ENCODE results near the gene TIAM2. TPM values are rescaled to one million over a fixed set of nuclear protein-coding genes. Genes with fewer than 3 reads are reported as not detected.
A peak's percentile ranks its signal among the peaks of the same experiment; 100 is the strongest.
"Not testable (repeated sequence)": the region's sequence is repeated elsewhere in the genome, so short reads cannot be mapped to it uniquely, and the experiment has no call there.

Gene TIAM2
- total RNA-seq, 1 donor = 8.9 TPM

GRCh38 chr6:155110721-155111120 is 115.6 kb downstream of the TIAM2 start:
- TF ChIP-seq, protein P1, sequence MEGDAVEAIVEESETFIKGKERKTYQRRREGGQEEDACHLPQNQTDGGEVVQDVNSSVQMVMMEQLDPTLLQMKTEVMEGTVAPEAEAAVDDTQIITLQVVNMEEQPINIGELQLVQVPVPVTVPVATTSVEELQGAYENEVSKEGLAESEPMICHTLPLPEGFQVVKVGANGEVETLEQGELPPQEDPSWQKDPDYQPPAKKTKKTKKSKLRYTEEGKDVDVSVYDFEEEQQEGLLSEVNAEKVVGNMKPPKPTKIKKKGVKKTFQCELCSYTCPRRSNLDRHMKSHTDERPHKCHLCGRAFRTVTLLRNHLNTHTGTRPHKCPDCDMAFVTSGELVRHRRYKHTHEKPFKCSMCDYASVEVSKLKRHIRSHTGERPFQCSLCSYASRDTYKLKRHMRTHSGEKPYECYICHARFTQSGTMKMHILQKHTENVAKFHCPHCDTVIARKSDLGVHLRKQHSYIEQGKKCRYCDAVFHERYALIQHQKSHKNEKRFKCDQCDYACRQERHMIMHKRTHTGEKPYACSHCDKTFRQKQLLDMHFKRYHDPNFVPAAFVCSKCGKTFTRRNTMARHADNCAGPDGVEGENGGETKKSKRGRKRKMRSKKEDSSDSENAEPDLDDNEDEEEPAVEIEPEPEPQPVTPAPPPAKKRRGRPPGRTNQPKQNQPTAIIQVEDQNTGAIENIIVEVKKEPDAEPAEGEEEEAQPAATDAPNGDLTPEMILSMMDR (IDR thresholded peaks at IDR 0.05; ENCODE audit: insufficient read depth, low read length) = no peak
- no peak overlapping the region for H3K4me3 ChIP-seq (ENCODE audit: low read depth, low read length)

DNA sequence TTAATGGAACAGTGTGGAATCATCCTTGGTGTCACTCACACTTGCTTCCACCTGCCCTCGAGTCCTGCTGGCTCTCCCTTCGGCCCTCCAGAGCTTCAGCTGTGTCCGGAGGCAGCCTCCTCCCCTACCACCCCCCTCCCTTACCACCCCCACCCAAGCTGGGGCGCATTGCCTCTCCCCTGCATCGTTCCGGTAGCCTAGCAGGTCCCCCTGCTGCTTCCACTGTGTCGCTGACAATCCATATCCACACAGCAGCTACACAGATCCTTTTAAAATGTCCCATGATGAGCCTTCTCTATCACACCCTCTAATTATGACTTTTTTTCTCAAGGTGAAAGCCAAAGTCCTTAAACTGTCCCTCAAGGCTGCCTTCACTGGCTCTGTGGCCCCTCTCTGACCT is 117.6 kb downstream of the TIAM2 start:
- TF ChIP-seq, protein P1 (IDR thresholded peaks at IDR 0.05; ENCODE audit: insufficient read depth, low read length) = no peak
- DNase-seq (ENCODE audit: low read depth) = no peak
- no peak overlapping the region for H3K4me3 ChIP-seq (ENCODE audit: low read depth, low read length)

More at GRCh38 chr6:155110721-155111120, 115.6 kb downstream of the TIAM2 start:
- DNase-seq (ENCODE audit: low read depth) = no peak

DNA sequence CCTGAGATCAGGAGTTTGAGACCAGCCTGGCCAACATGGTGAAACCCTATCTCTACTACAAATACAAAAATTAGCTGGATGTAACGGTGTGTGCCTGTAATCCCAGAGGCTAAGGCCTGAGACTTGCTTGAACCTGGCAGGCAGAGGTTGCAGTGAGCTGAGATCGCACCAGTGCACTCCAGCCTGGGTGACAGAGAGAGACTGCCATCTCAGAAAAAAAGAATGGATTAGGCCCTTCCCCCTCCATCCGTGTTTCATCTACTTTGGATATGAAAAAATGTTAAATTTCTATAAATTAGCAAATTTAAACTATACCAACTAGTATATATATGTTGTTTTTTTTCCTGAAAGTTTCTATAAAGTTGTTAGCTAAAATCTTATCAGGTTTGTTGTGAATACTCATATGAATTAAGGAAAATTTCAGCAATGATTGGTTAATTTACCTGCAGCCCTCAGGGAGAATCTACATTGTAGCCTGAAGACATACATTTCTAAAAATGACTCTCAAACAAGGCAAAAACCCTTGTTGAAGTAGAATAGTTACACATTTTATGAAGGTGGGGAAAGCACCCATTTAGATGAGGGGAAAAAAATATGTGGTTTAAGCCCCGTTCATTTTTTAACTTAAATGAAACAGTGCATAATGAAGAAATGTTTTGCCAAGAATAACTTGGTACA is 120.9 kb downstream of the TIAM2 start:
- no peak for DNase-seq (ENCODE audit: low read depth)
- H3K4me3 ChIP-seq (ENCODE audit: low read depth, low read length) = no peak overlapping the region
- TF ChIP-seq, protein P1 (IDR thresholded peaks at IDR 0.05; ENCODE audit: insufficient read depth, low read length) = no peak

GRCh38 chr6:155116571-155116910 is 121.4 kb downstream of the TIAM2 start:
- DNase-seq (ENCODE audit: low read depth) = no peak
- no peak overlapping the region for H3K4me3 ChIP-seq (ENCODE audit: low read depth, low read length)
- TF ChIP-seq, protein P1 (IDR thresholded peaks at IDR 0.05; ENCODE audit: insufficient read depth, low read length) = no peak

DNA sequence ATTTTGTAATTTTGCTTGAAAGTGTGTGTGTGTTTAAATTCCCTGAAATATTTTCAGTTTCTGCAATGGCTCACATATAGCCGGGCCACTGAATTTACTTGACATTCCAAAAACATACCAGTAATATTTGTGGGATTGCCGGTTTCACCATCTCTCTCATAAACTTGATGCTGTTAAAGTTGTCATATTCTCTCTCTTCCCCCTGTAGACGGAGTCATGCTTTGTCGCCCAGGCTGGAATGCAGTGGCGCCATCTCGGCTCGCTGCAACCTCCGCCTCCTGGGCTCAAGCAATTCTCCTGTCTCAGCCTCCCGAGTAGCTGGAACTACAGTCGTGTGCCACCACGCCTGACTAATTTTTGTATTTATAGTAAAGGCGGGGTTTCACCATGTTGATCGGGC is 122.1 kb downstream of the TIAM2 start:
- no peak overlapping the region for H3K4me3 ChIP-seq (ENCODE audit: low read depth, low read length)
- TF ChIP-seq, protein P1 (IDR thresholded peaks at IDR 0.05; ENCODE audit: insufficient read depth, low read length) = no peak
- DNase-seq (ENCODE audit: low read depth) = peak; percentile 70

- no peak for DNase-seq (ENCODE audit: low read depth)
- TF ChIP-seq, protein P1 (IDR thresholded peaks at IDR 0.05; ENCODE audit: insufficient read depth, low read length) = no peak
- no peak overlapping the region for H3K4me3 ChIP-seq (ENCODE audit: low read depth, low read length)
Observed at GRCh38 chr6:155117785-155118184, 122.7 kb downstream of the TIAM2 start.

DNA sequence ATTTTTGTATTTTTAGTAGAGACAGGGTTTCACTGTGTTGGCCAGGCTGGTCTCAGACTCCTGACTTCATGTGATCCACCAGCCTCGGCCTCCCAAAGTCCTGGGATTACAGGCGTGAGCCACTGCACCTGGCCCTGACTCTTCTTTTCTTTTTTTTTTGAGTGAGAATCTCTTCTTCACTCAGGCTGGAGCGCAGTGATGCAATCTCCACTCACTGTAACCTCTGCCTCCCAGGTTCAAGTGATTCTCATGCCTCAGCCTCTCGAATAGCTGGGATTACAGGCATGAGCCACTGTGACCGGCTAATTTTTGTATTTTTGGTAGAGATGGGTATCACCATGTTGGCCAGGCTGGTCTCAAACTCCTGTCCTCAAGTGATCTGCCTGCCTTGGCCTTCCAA is 124.1 kb downstream of the TIAM2 start:
- H3K4me3 ChIP-seq (ENCODE audit: low read depth, low read length); DNase-seq (ENCODE audit: low read depth): not testable (repeated sequence)
